EL (cell line): Measurements from ENCODE around the gene DUS4L.
A peak's percentile ranks its signal among the peaks of the same experiment; 100 is the strongest.

ENCODE experiments used
- DNase-seq: peaks from one replicate; pipeline ENCODE4 v3.0.0-alpha.2; 2016

The DUS4L gene

DNA sequence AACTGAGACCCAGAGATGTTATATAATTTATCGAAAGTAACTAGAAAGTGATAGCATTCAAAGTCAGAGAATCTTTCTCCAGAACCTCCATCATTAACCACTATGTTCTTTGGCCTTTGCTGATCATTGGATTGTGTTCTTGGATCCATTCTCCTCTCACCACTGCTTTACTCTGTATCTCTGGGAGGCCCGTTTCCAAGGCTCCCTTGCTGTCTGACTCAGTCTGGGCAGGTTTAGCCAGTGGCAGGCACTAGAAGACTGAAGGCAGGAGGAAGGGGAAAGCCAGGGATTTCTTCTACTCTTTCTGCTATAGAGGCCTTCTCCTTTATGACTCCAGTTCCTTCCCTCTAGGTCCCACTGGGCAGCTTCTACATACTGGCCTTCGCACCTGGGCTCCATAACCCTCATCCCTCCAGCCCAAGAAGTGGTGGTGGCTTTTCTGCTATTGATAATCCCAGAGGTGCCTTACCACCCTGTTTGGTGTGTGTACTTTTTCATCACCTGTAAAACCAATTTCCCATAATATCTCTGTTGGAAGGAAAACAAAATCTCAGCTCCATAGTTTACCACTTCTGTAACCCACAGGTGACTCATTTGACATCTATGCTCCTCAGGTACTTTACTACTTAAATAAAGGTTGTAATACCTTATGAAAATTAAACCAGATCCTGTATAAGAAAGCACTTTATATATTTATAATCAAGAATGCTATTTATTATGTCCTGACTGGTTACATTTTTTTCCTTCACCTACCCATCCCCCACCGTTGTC lies 52.3 kb downstream of the DUS4L start:
- no peak for DNase-seq

DNA sequence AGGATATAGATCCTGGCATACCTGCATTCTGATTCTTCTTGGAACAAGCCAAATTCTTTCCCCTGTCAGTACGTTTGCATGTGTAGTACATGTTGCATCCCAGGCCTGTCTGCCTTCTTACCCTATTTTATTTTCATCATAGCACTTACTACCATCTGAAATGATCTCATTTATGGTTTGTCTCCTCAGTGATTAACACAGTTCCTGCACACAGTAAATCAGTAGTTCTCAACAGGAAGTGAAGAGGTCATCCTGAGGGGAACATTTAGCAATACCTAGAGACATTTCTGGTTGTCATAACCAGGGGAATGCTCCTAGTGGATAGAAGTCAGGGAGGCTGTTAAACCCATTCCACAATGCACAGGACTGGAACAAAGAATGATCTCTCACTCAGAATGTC lies 58.7 kb downstream of the DUS4L start:
- peak; percentile 72 for DNase-seq

DNA sequence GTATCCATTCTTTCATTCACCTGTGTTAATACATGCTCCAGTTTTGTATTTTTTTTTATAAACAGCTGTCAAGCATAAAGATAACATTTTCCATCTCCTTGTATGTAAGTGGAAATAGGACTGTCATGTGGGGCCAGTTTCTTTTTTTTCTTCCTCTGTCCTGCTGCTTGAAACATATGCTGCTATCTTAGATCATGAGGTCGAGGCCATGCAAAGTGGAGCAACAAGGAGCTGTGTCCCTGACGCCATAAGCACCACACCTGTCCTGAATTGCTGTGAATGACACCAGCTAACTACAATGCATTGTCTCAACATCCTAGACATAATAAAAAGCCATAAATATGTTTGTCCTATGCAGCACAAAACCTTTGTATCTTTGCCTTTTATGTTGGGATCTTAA lies 59.1 kb downstream of the DUS4L start:
- no peak for DNase-seq

DNA sequence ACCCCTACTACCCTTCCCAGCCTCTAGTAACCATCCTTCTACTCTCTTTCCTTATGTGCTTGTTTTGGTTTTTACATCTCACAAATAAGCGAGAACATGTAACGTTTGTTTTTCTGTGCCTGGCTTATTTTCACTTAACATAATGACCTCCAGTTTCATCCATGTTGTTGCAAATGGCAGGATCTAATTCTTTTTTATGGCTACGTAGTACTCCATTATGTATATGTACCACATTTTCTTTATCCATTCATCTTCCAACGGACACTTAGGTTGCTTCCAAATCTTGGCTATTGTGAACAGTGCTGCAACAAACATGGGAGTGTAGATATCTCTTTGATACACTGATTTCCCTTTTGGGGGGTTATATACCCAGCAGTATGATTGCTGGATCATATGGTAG lies 63.2 kb downstream of the DUS4L start:
- DNase-seq, result no peak
